Ramos (cell line): Measurements from ENCODE around the gene MEX3C.

ENCODE experiments used
- in situ Hi-C: fragments of 300-500 bp; cut with MboI; formaldehyde crosslinking; loops from one replicate; pipeline ENCODE4 v1.14.3; 2022; ENCODE audit warnings: low sequenced_read_pairs; ENCODE audit not compliant: unreplicated experiment

MEX3C gene

DNA sequence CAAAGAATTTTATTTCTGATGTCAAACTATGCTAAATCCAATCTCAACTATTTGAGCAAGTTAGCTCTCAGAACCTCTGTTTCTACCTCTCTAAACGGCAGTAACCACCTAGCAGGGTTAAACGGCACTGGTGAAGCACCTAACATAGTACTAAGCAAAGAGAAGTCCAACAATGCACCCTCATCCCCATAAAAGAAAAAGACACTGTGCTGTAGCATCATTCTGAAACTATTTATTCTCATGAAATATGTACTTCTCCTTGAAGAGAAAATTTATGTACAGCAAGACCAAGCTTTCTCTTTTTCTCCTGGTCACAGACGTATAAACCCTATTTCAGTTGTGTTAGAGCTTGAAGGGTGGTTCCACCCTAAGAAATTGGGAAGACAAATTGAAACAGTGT, 4.8 kb downstream of the MEX3C start:
- in situ Hi-C loops, result loop anchor here (25.0 kb wide), 1 partner anchor 880 kb away; no protein-coding TSS in a partner anchor

DNA sequence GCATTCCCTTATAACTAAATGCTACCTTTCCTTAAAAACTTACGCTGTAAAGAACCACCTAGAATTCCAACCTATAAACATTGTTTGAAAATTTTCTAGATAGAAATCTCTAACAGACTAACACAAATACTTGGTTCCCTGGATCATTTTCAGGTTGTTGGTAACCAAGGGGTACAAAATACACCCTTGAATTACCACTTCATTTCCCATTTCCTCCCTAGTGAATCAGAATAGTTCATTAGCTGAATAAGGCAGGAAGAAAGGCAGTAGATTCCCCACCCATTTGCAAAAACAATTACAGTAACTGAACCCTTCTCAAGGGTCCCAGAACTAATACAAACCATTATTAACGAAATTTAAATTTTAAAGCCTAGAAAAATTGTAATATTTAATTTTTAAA, 5.5 kb downstream of the MEX3C start:
- in situ Hi-C loops, result loop anchor here (25.0 kb wide), 1 partner anchor 880 kb away; no protein-coding TSS in a partner anchor

DNA sequence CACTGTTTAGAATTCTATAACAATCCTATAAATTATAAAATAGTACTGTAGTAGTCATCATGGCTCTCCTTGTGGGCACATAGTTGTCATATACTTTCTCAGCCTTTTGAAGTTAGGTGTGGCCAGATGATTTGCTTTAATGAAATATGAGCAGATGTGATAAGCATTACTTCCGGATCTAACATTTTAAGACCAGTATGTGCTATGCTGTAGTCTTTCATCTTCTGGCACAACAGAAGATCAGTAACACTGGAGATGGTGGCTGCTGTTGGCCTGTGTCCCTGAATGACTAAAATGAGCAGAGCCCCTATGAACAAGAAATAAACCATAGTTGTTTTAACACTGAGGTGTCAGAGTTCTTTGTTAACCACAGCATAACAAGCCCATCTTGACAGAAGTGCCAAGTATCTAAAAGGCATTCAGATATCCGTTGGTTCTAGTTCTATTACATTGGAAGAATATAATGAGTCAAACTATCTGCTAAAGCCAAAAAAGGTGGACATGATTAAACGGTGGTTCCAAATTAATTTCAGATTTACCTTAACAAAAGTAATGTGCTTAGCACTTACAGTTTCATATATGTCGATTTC, 6.3 kb downstream of the MEX3C start:
- in situ Hi-C loops, result loop anchor here (25.0 kb wide), 1 partner anchor 879 kb away; no protein-coding TSS in a partner anchor

DNA sequence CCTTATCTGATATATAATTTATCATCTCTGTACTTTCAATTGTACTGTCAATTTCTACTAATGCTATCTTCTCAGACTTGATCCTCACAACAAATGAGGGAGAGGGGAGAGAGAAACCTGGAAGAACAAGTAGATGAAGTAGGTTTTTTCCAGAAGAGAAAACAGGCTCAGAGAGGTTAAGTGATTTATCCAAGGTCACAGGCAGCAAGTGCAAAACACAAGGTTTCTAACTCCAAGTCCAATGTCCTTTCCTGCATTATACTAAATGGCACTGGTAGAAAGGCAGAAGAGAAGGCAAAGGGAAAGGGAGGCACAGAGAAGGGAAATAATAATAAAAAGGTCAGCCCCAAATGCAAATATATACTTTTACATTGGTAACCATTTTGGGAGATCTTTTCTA, 7.5 kb downstream of the MEX3C start:
- in situ Hi-C loops, result loop anchor here (25.0 kb wide), 1 partner anchor 878 kb away; no protein-coding TSS in a partner anchor

GRCh38 chr18:51188024-51188701, 9.3 kb downstream of the MEX3C start:
- in situ Hi-C loops, result loop anchor here (25.0 kb wide), 1 partner anchor 876 kb away; no protein-coding TSS in a partner anchor

DNA sequence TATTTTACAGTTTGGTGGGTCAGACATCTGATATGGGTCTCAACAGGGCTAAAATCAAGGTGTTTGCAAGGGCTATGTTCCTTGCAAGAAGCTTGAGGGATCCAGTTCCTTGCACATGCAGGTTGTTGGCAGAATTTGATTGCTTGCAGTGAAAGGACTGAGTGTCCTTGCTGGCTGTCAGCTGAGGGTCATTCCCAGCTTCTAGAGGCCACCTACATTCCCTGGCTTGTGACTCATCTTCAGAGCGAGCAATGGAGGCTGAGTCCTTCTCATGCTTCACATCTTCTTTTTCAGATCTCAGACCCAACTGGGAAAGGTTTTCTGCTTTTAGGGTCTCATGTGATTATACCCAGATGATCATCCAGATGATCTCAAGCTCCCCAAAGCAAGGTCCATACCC, 12.4 kb downstream of the MEX3C start:
- in situ Hi-C loops, result loop anchor here (25.0 kb wide), 1 partner anchor 873 kb away; no protein-coding TSS in a partner anchor

DNA sequence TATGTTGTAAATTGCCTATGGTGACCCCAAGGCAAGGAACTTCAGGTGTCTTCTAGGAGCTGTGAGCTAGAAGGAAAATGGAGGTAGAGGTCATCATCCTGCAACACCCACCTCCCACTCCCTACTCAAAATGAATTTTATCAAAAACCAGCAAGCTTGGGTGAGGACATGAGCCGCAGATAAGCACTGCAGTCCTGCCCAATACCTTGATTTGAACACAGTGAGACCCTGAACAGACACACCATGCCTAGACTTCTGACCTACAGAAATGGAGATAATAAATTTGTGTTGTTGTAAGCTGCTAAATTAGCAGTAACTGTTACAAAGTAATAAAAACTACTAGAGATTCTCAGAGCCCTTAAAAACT, 13.4 kb downstream of the MEX3C start:
- in situ Hi-C loops, result loop anchor here (25.0 kb wide), 1 partner anchor 872 kb away; no protein-coding TSS in a partner anchor

GRCh38 chr18:51183372-51184090, 13.9 kb downstream of the MEX3C start:
- in situ Hi-C loops, result loop anchor here (25.0 kb wide), 1 partner anchor 871 kb away; no protein-coding TSS in a partner anchor

- in situ Hi-C loops, result loop anchor here (25.0 kb wide), 1 partner anchor 871 kb away; no protein-coding TSS in a partner anchor
These were observed 14.7 kb downstream of the MEX3C start for GRCh38 chr18:51182824-51183223.

DNA sequence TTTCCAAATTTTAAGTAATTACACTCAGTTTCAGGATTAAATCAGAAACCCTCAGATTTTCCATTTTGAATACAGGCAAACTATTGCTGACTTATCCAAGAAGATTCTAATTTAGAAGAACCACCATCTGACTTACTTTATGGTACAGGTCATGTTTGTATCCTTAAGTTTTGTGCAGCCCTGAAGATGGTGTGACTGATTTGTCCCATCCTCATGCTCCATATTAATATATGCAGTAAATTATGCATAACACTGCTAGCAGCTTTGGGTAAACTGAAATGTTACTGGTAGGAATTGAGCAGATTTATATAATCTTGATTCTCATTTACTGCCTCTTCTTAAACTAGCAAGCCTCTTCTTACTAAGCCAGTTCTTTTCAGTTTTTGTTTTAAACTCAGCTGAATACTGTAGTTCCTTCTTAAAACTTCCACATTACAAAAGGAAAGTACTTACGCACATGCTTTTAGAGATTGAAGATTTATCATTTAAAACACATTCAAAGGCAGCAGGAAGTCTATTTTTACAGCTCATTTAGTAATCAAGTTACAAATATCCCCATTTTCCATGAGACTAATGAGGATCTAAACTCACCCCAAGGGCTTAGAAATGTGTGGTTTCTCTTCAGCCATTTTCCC, 25.7 kb downstream of the MEX3C start:
- in situ Hi-C loops, result no loop called here

- in situ Hi-C loops, result no loop called here
These were observed 26.3 kb downstream of the MEX3C start for GRCh38 chr18:51171223-51171622.

- in situ Hi-C loops, result no loop called here
These were observed 26.8 kb downstream of the MEX3C start for GRCh38 chr18:51170664-51171063.

- in situ Hi-C loops, result no loop called here
These were observed 27.8 kb downstream of the MEX3C start for GRCh38 chr18:51169731-51170130.

DNA sequence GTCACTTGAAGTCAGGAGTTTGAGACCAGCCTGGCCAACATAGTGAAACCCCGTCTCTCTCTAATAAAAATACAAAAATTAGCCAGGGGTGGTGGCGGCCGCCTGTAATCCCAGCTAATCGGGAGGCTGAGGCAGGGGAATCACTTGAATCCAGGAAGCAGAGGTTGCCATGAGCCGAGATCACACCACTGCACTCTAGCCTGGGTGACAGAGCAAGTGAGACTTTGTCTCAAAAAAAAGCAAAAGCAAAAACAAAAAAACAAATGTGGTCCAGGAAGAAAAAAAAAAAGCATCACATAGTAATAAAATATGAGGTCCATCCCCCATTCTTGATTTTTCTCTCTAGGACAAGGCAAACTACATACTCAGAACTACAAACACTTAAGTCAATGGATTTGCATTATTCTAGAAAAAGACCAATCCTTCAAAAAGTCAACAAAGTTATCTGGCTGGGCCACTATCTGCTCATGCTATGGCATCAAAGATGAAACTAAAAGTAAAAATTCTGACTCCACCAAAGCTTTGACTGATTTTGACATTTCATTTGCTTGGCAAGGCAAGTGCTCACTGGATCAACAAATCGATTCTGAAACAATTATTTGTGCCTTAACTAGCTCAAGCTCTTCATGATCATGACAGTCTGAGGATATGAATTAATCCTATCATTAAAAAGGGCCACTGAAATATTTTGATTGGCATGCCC, 28.4 kb downstream of the MEX3C start:
- in situ Hi-C loops, result no loop called here

GRCh38 chr18:51168026-51168742, 29.3 kb downstream of the MEX3C start:
- in situ Hi-C loops, result no loop called here

- in situ Hi-C loops, result no loop called here
These were observed 32.2 kb downstream of the MEX3C start for GRCh38 chr18:51165296-51165695.

GRCh38 chr18:51164761-51165281, 32.7 kb downstream of the MEX3C start:
- in situ Hi-C loops, result no loop called here

- in situ Hi-C loops, result no loop called here
These were observed 33.1 kb downstream of the MEX3C start for GRCh38 chr18:51164342-51164741.

DNA sequence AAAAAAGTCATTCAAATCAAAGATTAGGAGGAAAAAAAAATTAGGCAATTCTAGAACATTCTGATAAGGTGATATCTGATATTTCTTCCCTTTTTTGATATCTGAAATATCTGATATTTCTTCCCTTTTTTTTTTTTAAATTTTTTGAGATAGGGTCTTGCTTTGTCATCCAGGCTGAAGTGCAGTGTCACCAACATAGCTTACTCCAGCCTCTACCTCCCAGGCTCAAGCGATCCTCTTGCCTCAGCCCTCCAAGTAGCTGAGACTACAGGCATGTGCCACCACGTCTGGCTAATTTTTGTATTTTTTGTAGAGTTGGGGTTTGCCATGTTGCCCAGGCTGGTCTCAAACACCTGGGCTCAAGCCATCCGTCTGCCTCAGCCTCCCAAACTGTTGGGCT, 33.9 kb downstream of the MEX3C start:
- in situ Hi-C loops, result no loop called here
